ENCODE data around the gene ECHDC1. TPM values are rescaled to one million over a fixed set of nuclear protein-coding genes. Genes with fewer than 3 reads are reported as not detected.

ECHDC1 gene
- total and polyA plus RNA-seq, 3 donors from 2014 or later, result 30.9 to 37.6 (median 34.9) TPM

GRCh38 chr6:127255286-127255685 lies 88.1 kb downstream of the ECHDC1 start:
- 94 to 98% methylated on average over 5 to 6 of the region's 6 CpGs for WGBS, 2 donors
- no peak for DNase-seq
- TF ChIP-seq CTCF (IDR thresholded peaks at IDR 0.05) (no peak), POLR2A (IDR thresholded peaks at IDR 0.05) (no peak)

GRCh38 chr6:127249621-127250020 lies 93.8 kb downstream of the ECHDC1 start:
- Histone ChIP-seq H3K4me3 (no peak overlapping the region), H3K27ac (no peak overlapping the region), H3K36me3 (ENCODE audit: low read depth, missing control alignments) (no peaks in the 10 kb centered on the region), H3K27me3 (no peaks in the 10 kb centered on the region), H3K9me3 (no peaks in the 10 kb centered on the region), H3K4me1 (no peaks in the 10 kb centered on the region)
- 88 to 97% methylated on average over 1 of the region's 1 CpG for WGBS, 2 donors
- TF ChIP-seq CTCF (IDR thresholded peaks at IDR 0.05) (no peak), POLR2A (IDR thresholded peaks at IDR 0.05) (no peak)
- DNase-seq, result no peak
- intact Hi-C loops (cut with DNase I; ENCODE audit: low total_unique reads), result no loop called here

More at GRCh38 chr6:127255286-127255685, 88.1 kb downstream of the ECHDC1 start:
- Histone ChIP-seq H3K36me3 (ENCODE audit: low read depth, missing control alignments) (no peaks in the 10 kb centered on the region), H3K4me1 (no peaks in the 10 kb centered on the region), H3K4me3 (no peak overlapping the region), H3K27me3 (no peaks in the 10 kb centered on the region), H3K27ac (no peak overlapping the region), H3K9me3 (no peaks in the 10 kb centered on the region)
- intact Hi-C loops (cut with DNase I; ENCODE audit: low total_unique reads), result no loop called here

GRCh38 chr6:127247114-127248096 lies 96.0 kb downstream of the ECHDC1 start:
- H3K9me3 ChIP-seq, result no peaks in the 10 kb centered on the region
- no peaks in the 10 kb centered on the region for H3K36me3 ChIP-seq (ENCODE audit: low read depth, missing control alignments)
- no peak overlapping the region for H3K27ac ChIP-seq
- no peak for DNase-seq
- WGBS, 2 donors, result 69 to 80% methylated on average over 4 of the region's 4 CpGs
- no peaks in the 10 kb centered on the region for H3K4me1 ChIP-seq
- H3K27me3 ChIP-seq, result no peaks in the 10 kb centered on the region
- intact Hi-C loops (cut with DNase I; ENCODE audit: low total_unique reads), result no loop called here
- no peak overlapping the region for H3K4me3 ChIP-seq
- TF ChIP-seq POLR2A (IDR thresholded peaks at IDR 0.05) (no peak), CTCF (IDR thresholded peaks at IDR 0.05) (no peak)

GRCh38 chr6:127243501-127243900 lies 99.9 kb downstream of the ECHDC1 start:
- 47 to 50% methylated on average over 1 of the region's 1 CpG for WGBS, 2 donors
- H3K9me3 ChIP-seq, result no peaks in the 10 kb centered on the region
- TF ChIP-seq POLR2A (IDR thresholded peaks at IDR 0.05) (no peak), CTCF (IDR thresholded peaks at IDR 0.05) (no peak)
- no peak overlapping the region for H3K4me3 ChIP-seq
- intact Hi-C loops (cut with DNase I; ENCODE audit: low total_unique reads), result no loop called here
- H3K36me3 ChIP-seq (ENCODE audit: low read depth, missing control alignments), result no peaks in the 10 kb centered on the region
- H3K27ac ChIP-seq, result no peak overlapping the region
- H3K27me3 ChIP-seq, result no peaks in the 10 kb centered on the region
- H3K4me1 ChIP-seq, result no peaks in the 10 kb centered on the region
- DNase-seq, result no peak

Small RNA genes lying within 50 kb of the gene (small RNA-seq; reads per million reads assigned to genes)
- 0 reads per million in 2 donors for gene RNA5SP217

Other genes starting within 250 kb of the ECHDC1 start
- gene RSPO3, start 224.9 kb downstream of the ECHDC1 start, total RNA-seq, result 1 to 10 TPM in 1 of 2 donors, under 1 TPM in 1; 0.06 to 1.5 TPM
- 6.6 TPM for gene RSPO3, start 224.9 kb downstream of the ECHDC1 start, polyA plus RNA-seq (ENCODE audit: insufficient read depth, low read depth, low replicate concordance)
- gene RNF146, start 76.7 kb downstream of the ECHDC1 start, total RNA-seq, result 10 to 100 TPM; 52.7 to 66.3 TPM
- 55.8 TPM for gene RNF146, start 76.7 kb downstream of the ECHDC1 start, polyA plus RNA-seq (ENCODE audit: insufficient read depth, low read depth, low replicate concordance)
- gene KIAA0408, start 115.8 kb upstream of the ECHDC1 start, total RNA-seq, result 1 to 10 TPM; 3.3 to 4.1 TPM
- 11.2 TPM for gene KIAA0408, start 115.8 kb upstream of the ECHDC1 start, polyA plus RNA-seq (ENCODE audit: insufficient read depth, low read depth, low replicate concordance)
- not detected for gene C6orf58, start 233.6 kb upstream of the ECHDC1 start, total RNA-seq
- gene C6orf58, start 233.6 kb upstream of the ECHDC1 start, polyA plus RNA-seq (ENCODE audit: insufficient read depth, low read depth, low replicate concordance), result 3.0 TPM